HCT116 (cell line): Measurements from ENCODE around the gene GAB2. TPM values are rescaled to one million over a fixed set of nuclear protein-coding genes. Genes with fewer than 3 reads are reported as not detected.

Experiments
- ATAC-seq: fragments of 200-7000 bp; cut with Tn5 transposase; 2 replicates; pipeline ENCODE4 v1.9.1; 2020; ENCODE audit warnings: mild to moderate bottlenecking, moderate library complexity
- BruUV-seq: library from RNA; stranded (reverse); fragments of 400-500 nt; replicated peaks from 2 replicates; lab custom pipeline; 2021; lab: Mats Ljungman, UMichigan
- CTCF ChIA-PET: fragments of 300-600 bp; sonication (Branson Sonifier 250); formaldehyde crosslinking; loops from one replicate; lab custom pipeline; 2021; ENCODE audit warnings: antibody characterized with exemption; lab: Charles Lee
- POLR2A ChIA-PET: fragments of 300-600, 350-600 bp; sonication (Branson Sonifier 250); formaldehyde crosslinking; loops from one replicate; lab custom pipeline; 2021; ENCODE audit warnings: antibody characterized with exemption; lab: Charles Lee
- RAD21 ChIA-PET, 2 experiments: fragments of 300-600 bp; sonication (Branson Sonifier 250); formaldehyde crosslinking; loops; one replicate each; lab custom pipeline; 2023; ENCODE audit warnings: low total read pairs in 2 of 2; ENCODE audit not compliant: uncharacterized antibody in 2 of 2, unreplicated experiment in 2 of 2, low non-redundant PET in 1 of 2; lab: Charles Lee
- DNase-seq: peaks from one replicate; pipeline ENCODE4 v3.0.0-alpha.2; 2010; ENCODE audit warnings: low read depth, low spot score
- H2AFZ ChIP-seq: fragments of 200-600 bp; shearing (Covaris generic), sonication (generic); 2 replicates; pipeline ENCODE4 v1.6.1; 2017; ENCODE audit warnings: low read depth, mixed run types, mixed read lengths, antibody characterized with exemption, low read length; ENCODE audit not compliant: poor library complexity, severe bottlenecking
- H3K27ac ChIP-seq: 2 replicates; pipeline ENCODE4 v1.5.1; 2012; ENCODE audit warnings: low read depth, low read length
- H3K27me3 ChIP-seq: fragments of 200-600 bp; sonication (generic); 2 replicates; pipeline ENCODE4 v1.6.1; 2016; ENCODE audit warnings: mixed run types, low read length, mixed read lengths; ENCODE audit not compliant: insufficient read depth
- H3K36me3 ChIP-seq, 2 experiments: fragments of 200-500 bp in 1 of 2; fragments of 200-600 bp in 1 of 2; sonication (Bioruptor generic) in 1 of 2; sonication (generic) in 1 of 2; 2 replicates each; pipeline versions ENCODE4 v1.5.1 to v1.6.1; 2014 to 2016; ENCODE audit warnings: low read length in 2 of 2, inconsistent platforms in 1 of 2, mixed read lengths in 1 of 2, mixed run types in 1 of 2; ENCODE audit not compliant: insufficient read depth in 2 of 2, control insufficient read depth in 1 of 2
- H3K4me1 ChIP-seq, 2 experiments: fragments of 200-600 bp in 1 of 2; sonication (generic) in 1 of 2; 2 replicates each; pipeline versions ENCODE4 v1.5.1 to v1.6.1; 2012 to 2017; ENCODE audit warnings: low read length in 2 of 2, inconsistent platforms in 1 of 2, mild to moderate bottlenecking in 1 of 2, mixed read lengths in 1 of 2, mixed run types in 1 of 2, moderate library complexity in 1 of 2; ENCODE audit not compliant: insufficient read depth in 2 of 2, control insufficient read depth in 1 of 2
- H3K4me2 ChIP-seq: fragments of 200-600 bp; sonication (generic); 2 replicates; pipeline ENCODE4 v1.6.1; 2017; ENCODE audit warnings: mixed run types, low read length, mixed read lengths
- H3K4me3 ChIP-seq, 2 experiments: fragments of 200-600 bp in 1 of 2; sonication (generic) in 1 of 2; replicated peaks in 1 of 2; 2 replicates each; pipeline ENCODE4 v1.5.1; 2011 to 2016; ENCODE audit warnings: low read length in 2 of 2, control low read depth in 1 of 2, low read depth in 1 of 2, mild to moderate bottlenecking in 1 of 2, mixed read lengths in 1 of 2, mixed run types in 1 of 2
- H3K79me2 ChIP-seq: fragments of 200-600 bp; sonication (generic); 2 replicates; pipeline ENCODE4 v1.6.1; 2017; ENCODE audit warnings: mild to moderate bottlenecking, mixed run types, low read length, moderate library complexity, mixed read lengths; ENCODE audit not compliant: insufficient read depth
- H3K9ac ChIP-seq: fragments of 200-600 bp; sonication (generic); 2 replicates; pipeline ENCODE4 v1.6.1; 2016; ENCODE audit warnings: low read length, mixed read lengths
- H3K9me2 ChIP-seq: fragments of 200-600 bp; sonication (generic), shearing (Covaris generic); 2 replicates; pipeline ENCODE4 v1.6.1; 2017; ENCODE audit warnings: mixed run types, mild to moderate bottlenecking, moderate library complexity; ENCODE audit not compliant: insufficient read depth
- H3K9me3 ChIP-seq, 2 experiments: fragments of 200-500 bp in 1 of 2; fragments of 200-600 bp in 1 of 2; sonication (Bioruptor generic) in 1 of 2; sonication (generic) in 1 of 2; 2 replicates each; pipeline ENCODE4 v1.6.1; 2014 to 2017; ENCODE audit warnings: low read length in 2 of 2, mixed read lengths in 2 of 2, inconsistent platforms in 1 of 2, low read depth in 1 of 2, mild to moderate bottlenecking in 1 of 2, mixed run types in 1 of 2, moderate library complexity in 1 of 2; ENCODE audit not compliant: control insufficient read depth in 1 of 2, insufficient read depth in 1 of 2
- H4K20me1 ChIP-seq: fragments of 200-600 bp; sonication (generic), shearing (Covaris generic); 2 replicates; pipeline ENCODE4 v1.6.1; 2017; ENCODE audit warnings: mixed run types, mild to moderate bottlenecking, moderate library complexity; ENCODE audit not compliant: insufficient read depth
- CBX3 ChIP-seq: IDR thresholded peaks from 2 replicates; pipeline ENCODE4 v1.6.1; 2012; ENCODE audit warnings: low read depth
- CEBPB ChIP-seq: IDR thresholded peaks from 2 replicates; pipeline ENCODE4 v1.6.1; 2012; ENCODE audit warnings: low read depth
- EGR1 ChIP-seq: IDR thresholded peaks from 2 replicates; pipeline ENCODE4 v1.6.1; 2012; ENCODE audit warnings: low read depth
- ELF1 ChIP-seq: IDR thresholded peaks from 2 replicates; pipeline ENCODE4 v1.6.1; 2012; ENCODE audit warnings: low read depth, borderline replicate concordance
- EZH2 ChIP-seq: fragments of 200-600 bp; sonication (generic); IDR thresholded peaks from 2 replicates; pipeline ENCODE4 v1.6.1; 2017; ENCODE audit warnings: antibody characterized with exemption, mixed run types
- POLR2A ChIP-seq: IDR thresholded peaks from 2 replicates; pipeline ENCODE4 v1.7.0; 2011; ENCODE audit warnings: borderline replicate concordance; ENCODE audit not compliant: insufficient read depth, insufficient read length; ENCODE audit errors: extremely low read depth
- POLR2AphosphoS5 ChIP-seq: IDR thresholded peaks from 2 replicates; pipeline ENCODE4 v1.6.1; 2011; ENCODE audit warnings: mild to moderate bottlenecking, low read depth, low read length, moderate library complexity
- SP1 ChIP-seq: IDR thresholded peaks from 2 replicates; pipeline ENCODE4 v1.6.1; 2012; ENCODE audit warnings: low read depth
- SRF ChIP-seq: IDR thresholded peaks from 2 replicates; pipeline ENCODE4 v1.6.1; 2012; ENCODE audit warnings: low read depth
- TCF7L2 ChIP-seq: IDR thresholded peaks from 2 replicates; pipeline ENCODE4 v1.7.0; 2011; ENCODE audit warnings: borderline replicate concordance, inconsistent platforms; ENCODE audit not compliant: insufficient read depth, insufficient read length; ENCODE audit errors: extremely low read depth
- ZFX ChIP-seq: fragments of 450-650 bp; IDR thresholded peaks from 2 replicates; pipeline ENCODE4 v1.6.1; 2017
- intact Hi-C: fragments of 100-400 bp; cut with micrococcal nuclease; formaldehyde crosslinking; loops from 2 replicates; pipeline ENCODE4 v1.10.0; 2022
- total RNA-seq: library from RNA; stranded (reverse); gene quantifications from one replicate; pipeline ENCODE4 v1.2.1, GENCODE V29; 2021; ENCODE audit not compliant: unreplicated experiment
- TF ChIP-seq, protein P1 (sequence below): IDR thresholded peaks from 2 replicates; pipeline ENCODE4 v1.6.1; 2012; ENCODE audit warnings: low read depth
- TF ChIP-seq, protein P2 (sequence below): IDR thresholded peaks from 2 replicates; pipeline ENCODE4 v1.6.1; 2012
- TF ChIP-seq, protein P3 (sequence below), 3 experiments: fragments of 200-600 bp in 1 of 3; sonication (generic) in 1 of 3; IDR thresholded peaks in 2 of 3; conservative IDR thresholded peaks in 1 of 3; 2 replicates each; pipeline ENCODE4 v1.5.1; 2012 to 2017; ENCODE audit warnings: low read depth in 2 of 3, low read length in 2 of 3, antibody characterized with exemption in 1 of 3, borderline replicate concordance in 1 of 3, control low read depth in 1 of 3, mild to moderate bottlenecking in 1 of 3, mixed read lengths in 1 of 3, mixed run types in 1 of 3, moderate library complexity in 1 of 3; ENCODE audit not compliant: insufficient read depth in 1 of 3
- TF ChIP-seq, protein P4 (sequence below): IDR thresholded peaks from 2 replicates; pipeline ENCODE4 v1.6.1; 2011; ENCODE audit warnings: mild to moderate bottlenecking, low read length, moderate library complexity; ENCODE audit not compliant: insufficient replicate concordance; ENCODE audit errors: extremely low read depth

GAB2 gene
- total RNA-seq, 1 experiment from 2014 or later, result 1.9 TPM

DNA sequence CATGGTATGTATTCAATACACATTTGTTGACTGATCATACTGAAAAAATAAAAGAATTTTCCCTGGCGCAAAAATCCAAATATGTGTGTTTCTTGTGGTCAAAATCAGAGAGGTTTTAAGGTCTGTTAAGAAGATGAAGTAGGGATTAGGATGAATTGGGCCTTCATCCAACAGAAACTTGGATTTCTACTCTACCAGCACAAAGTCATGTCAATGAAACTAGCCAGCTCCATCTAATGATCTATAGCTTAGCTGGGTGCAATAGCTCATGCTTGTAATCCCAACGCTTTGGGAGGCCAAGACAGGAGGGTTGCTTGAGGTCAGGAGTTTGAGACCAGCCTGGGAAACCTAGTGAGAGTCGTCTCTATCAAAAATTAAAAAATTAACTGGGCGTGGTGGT, 163.4 kb downstream of the GAB2 start:
- no peaks in the 10 kb centered on the region for H4K20me1 ChIP-seq
- TF ChIP-seq, protein P1, sequence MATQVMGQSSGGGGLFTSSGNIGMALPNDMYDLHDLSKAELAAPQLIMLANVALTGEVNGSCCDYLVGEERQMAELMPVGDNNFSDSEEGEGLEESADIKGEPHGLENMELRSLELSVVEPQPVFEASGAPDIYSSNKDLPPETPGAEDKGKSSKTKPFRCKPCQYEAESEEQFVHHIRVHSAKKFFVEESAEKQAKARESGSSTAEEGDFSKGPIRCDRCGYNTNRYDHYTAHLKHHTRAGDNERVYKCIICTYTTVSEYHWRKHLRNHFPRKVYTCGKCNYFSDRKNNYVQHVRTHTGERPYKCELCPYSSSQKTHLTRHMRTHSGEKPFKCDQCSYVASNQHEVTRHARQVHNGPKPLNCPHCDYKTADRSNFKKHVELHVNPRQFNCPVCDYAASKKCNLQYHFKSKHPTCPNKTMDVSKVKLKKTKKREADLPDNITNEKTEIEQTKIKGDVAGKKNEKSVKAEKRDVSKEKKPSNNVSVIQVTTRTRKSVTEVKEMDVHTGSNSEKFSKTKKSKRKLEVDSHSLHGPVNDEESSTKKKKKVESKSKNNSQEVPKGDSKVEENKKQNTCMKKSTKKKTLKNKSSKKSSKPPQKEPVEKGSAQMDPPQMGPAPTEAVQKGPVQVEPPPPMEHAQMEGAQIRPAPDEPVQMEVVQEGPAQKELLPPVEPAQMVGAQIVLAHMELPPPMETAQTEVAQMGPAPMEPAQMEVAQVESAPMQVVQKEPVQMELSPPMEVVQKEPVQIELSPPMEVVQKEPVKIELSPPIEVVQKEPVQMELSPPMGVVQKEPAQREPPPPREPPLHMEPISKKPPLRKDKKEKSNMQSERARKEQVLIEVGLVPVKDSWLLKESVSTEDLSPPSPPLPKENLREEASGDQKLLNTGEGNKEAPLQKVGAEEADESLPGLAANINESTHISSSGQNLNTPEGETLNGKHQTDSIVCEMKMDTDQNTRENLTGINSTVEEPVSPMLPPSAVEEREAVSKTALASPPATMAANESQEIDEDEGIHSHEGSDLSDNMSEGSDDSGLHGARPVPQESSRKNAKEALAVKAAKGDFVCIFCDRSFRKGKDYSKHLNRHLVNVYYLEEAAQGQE, result no peak
- TF ChIP-seq ELF1, result no peak
- TF ChIP-seq CBX3, result no peak
- TF ChIP-seq ZFX, result no peak
- no peak for TF ChIP-seq EGR1
- TF ChIP-seq POLR2AphosphoS5, result no peak
- TF ChIP-seq, protein P2, sequence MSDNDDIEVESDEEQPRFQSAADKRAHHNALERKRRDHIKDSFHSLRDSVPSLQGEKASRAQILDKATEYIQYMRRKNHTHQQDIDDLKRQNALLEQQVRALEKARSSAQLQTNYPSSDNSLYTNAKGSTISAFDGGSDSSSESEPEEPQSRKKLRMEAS, result no peak
- TF ChIP-seq SP1, result no peak
- TF ChIP-seq, protein P3, sequence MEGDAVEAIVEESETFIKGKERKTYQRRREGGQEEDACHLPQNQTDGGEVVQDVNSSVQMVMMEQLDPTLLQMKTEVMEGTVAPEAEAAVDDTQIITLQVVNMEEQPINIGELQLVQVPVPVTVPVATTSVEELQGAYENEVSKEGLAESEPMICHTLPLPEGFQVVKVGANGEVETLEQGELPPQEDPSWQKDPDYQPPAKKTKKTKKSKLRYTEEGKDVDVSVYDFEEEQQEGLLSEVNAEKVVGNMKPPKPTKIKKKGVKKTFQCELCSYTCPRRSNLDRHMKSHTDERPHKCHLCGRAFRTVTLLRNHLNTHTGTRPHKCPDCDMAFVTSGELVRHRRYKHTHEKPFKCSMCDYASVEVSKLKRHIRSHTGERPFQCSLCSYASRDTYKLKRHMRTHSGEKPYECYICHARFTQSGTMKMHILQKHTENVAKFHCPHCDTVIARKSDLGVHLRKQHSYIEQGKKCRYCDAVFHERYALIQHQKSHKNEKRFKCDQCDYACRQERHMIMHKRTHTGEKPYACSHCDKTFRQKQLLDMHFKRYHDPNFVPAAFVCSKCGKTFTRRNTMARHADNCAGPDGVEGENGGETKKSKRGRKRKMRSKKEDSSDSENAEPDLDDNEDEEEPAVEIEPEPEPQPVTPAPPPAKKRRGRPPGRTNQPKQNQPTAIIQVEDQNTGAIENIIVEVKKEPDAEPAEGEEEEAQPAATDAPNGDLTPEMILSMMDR (IDR thresholded peaks at IDR 0.05 in 2 of 3, conservative IDR thresholded peaks at IDR 0.05 in 1 of 3; ENCODE audit: borderline replicate concordance in 1 of 3, insufficient read depth in 1 of 3, low read depth in 2 of 3, low read length in 2 of 3), result no peak
- no peak for TF ChIP-seq CEBPB
- no peak for TF ChIP-seq TCF7L2
- TF ChIP-seq SRF, result no peak
- TF ChIP-seq POLR2A, result no peak
- TF ChIP-seq, protein P4, sequence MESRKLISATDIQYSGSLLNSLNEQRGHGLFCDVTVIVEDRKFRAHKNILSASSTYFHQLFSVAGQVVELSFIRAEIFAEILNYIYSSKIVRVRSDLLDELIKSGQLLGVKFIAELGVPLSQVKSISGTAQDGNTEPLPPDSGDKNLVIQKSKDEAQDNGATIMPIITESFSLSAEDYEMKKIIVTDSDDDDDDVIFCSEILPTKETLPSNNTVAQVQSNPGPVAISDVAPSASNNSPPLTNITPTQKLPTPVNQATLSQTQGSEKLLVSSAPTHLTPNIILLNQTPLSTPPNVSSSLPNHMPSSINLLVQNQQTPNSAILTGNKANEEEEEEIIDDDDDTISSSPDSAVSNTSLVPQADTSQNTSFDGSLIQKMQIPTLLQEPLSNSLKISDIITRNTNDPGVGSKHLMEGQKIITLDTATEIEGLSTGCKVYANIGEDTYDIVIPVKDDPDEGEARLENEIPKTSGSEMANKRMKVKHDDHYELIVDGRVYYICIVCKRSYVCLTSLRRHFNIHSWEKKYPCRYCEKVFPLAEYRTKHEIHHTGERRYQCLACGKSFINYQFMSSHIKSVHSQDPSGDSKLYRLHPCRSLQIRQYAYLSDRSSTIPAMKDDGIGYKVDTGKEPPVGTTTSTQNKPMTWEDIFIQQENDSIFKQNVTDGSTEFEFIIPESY, result no peak
- TF ChIP-seq EZH2, result no peak
- DNase-seq (no peak), ATAC-seq (no peak)
- ChIA-PET POLR2A (no interaction called here), RAD21 (no interaction called here), CTCF (no interaction called here)
- H3K9me2 ChIP-seq, result no peaks in the 10 kb centered on the region
- no peak overlapping the region for H3K4me2 ChIP-seq
- H3K36me3 ChIP-seq, result no peaks in the 10 kb centered on the region
- no peaks in the 10 kb centered on the region for H3K79me2 ChIP-seq
- no peaks in the 10 kb centered on the region for H3K4me1 ChIP-seq
- H3K4me3 ChIP-seq, result no peak overlapping the region
- no peaks in the 10 kb centered on the region for H3K9me3 ChIP-seq
- no TSS peak for BruUV-seq
- H3K9ac ChIP-seq, result no peak overlapping the region
- H2AFZ ChIP-seq, result no peak overlapping the region
- H3K27ac ChIP-seq, result no peak overlapping the region
- intact Hi-C loops, result no loop called here
- no peaks in the 10 kb centered on the region for H3K27me3 ChIP-seq
